IMR-90 (cell line): ENCODE measurements around the gene ZDHHC16.

ENCODE experiments used
- BHLHE40 ChIP-seq: fragments of 150-350 bp; IDR thresholded peaks from 2 replicates; pipeline ENCODE4 v1.6.1; 2016; ENCODE audit warnings: mild to moderate bottlenecking, low read depth, low read length
- CEBPB ChIP-seq: IDR thresholded peaks from 2 replicates; pipeline ENCODE4 v1.6.1; 2012; ENCODE audit warnings: low read depth, low read length, improper control_type of control experiment
- CHD1 ChIP-seq: IDR thresholded peaks from 2 replicates; pipeline ENCODE4 v1.6.1; 2012; ENCODE audit warnings: low read depth, low read length, improper control_type of control experiment
- FOS ChIP-seq: fragments of 150-350 bp; IDR thresholded peaks from 2 replicates; pipeline ENCODE4 v1.6.1; 2016; ENCODE audit warnings: low read depth, low read length
- MAZ ChIP-seq: IDR thresholded peaks from 2 replicates; pipeline ENCODE4 v1.6.1; 2012; ENCODE audit warnings: low read depth, mild to moderate bottlenecking, low read length, improper control_type of control experiment, moderate library complexity, borderline replicate concordance
- MXI1 ChIP-seq: IDR thresholded peaks from 2 replicates; pipeline ENCODE4 v1.6.1; 2012; ENCODE audit warnings: low read depth, mild to moderate bottlenecking, low read length, moderate library complexity, borderline replicate concordance
- NFE2L2 ChIP-seq: fragments of 150-350 bp; IDR thresholded peaks from 2 replicates; pipeline ENCODE4 v1.6.1; 2016; ENCODE audit warnings: low read depth, mild to moderate bottlenecking, low read length
- POLR2A ChIP-seq: IDR thresholded peaks from 2 replicates; pipeline ENCODE4 v1.6.1; 2012; ENCODE audit warnings: mild to moderate bottlenecking, low read depth, low read length
- RAD21 ChIP-seq: IDR thresholded peaks from 2 replicates; pipeline ENCODE4 v1.6.1; 2012; ENCODE audit warnings: low read length, improper control_type of control experiment
- RCOR1 ChIP-seq: IDR thresholded peaks from 2 replicates; pipeline ENCODE4 v1.6.1; 2012; ENCODE audit warnings: mild to moderate bottlenecking, low read length, improper control_type of control experiment; ENCODE audit not compliant: insufficient replicate concordance
- RFX5 ChIP-seq: IDR thresholded peaks from 2 replicates; pipeline ENCODE4 v1.8.0; 2012; ENCODE audit warnings: low read depth, mild to moderate bottlenecking, low read length, moderate library complexity
- SMC3 ChIP-seq: fragments of 150-350 bp; IDR thresholded peaks from 2 replicates; pipeline ENCODE4 v1.6.1; 2016; ENCODE audit warnings: low read depth, mild to moderate bottlenecking, antibody characterized with exemption, low read length, moderate library complexity
- TF ChIP-seq, protein P1 (sequence below): conservative IDR thresholded peaks from 2 replicates; pipeline ENCODE4 v1.5.1; 2012; ENCODE audit warnings: mild to moderate bottlenecking, low read depth, low read length, improper control_type of control experiment

- TF ChIP-seq, protein P1, sequence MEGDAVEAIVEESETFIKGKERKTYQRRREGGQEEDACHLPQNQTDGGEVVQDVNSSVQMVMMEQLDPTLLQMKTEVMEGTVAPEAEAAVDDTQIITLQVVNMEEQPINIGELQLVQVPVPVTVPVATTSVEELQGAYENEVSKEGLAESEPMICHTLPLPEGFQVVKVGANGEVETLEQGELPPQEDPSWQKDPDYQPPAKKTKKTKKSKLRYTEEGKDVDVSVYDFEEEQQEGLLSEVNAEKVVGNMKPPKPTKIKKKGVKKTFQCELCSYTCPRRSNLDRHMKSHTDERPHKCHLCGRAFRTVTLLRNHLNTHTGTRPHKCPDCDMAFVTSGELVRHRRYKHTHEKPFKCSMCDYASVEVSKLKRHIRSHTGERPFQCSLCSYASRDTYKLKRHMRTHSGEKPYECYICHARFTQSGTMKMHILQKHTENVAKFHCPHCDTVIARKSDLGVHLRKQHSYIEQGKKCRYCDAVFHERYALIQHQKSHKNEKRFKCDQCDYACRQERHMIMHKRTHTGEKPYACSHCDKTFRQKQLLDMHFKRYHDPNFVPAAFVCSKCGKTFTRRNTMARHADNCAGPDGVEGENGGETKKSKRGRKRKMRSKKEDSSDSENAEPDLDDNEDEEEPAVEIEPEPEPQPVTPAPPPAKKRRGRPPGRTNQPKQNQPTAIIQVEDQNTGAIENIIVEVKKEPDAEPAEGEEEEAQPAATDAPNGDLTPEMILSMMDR = no peak
- TF ChIP-seq SMC3 (no peak), RCOR1 (no peak), RAD21 (no peak), NFE2L2 (no peak), MXI1 (no peak), POLR2A (no peak), CEBPB (no peak), CHD1 (no peak), FOS (no peak), BHLHE40 (no peak), RFX5 (no peak), MAZ (no peak)
These were observed 34.0 kb downstream of the ZDHHC16 start for GRCh38 chr10:97479939-97480338.
